GM12892 (cell line): ENCODE results near the gene CRYGN.

ENCODE experiments used
- POLR2A ChIP-seq: IDR thresholded peaks from 2 replicates; pipeline ENCODE4 v1.6.1; 2011; ENCODE audit warnings: low read depth, low read length, control low read depth
- POLR2AphosphoS5 ChIP-seq: IDR thresholded peaks from 2 replicates; pipeline ENCODE4 v1.6.1; 2011; ENCODE audit warnings: low read depth, low read length, control low read depth
- TAF1 ChIP-seq: IDR thresholded peaks from 2 replicates; pipeline ENCODE4 v1.6.1; 2011; ENCODE audit warnings: low read depth, mild to moderate bottlenecking, control low read depth, low read length, borderline replicate concordance

GRCh38 chr7:151403764-151404163, 36.2 kb downstream of the CRYGN start:
- no peak for TF ChIP-seq POLR2A
- no peak for TF ChIP-seq POLR2AphosphoS5
- TF ChIP-seq TAF1: no peak
